Kidney epithelial cell (primary cell): ENCODE measurements around the gene HOXB6. TPM values are rescaled to one million over a fixed set of nuclear protein-coding genes. Genes with fewer than 3 reads are reported as not detected.

ENCODE experiments used
- DNase-seq: peaks from one replicate; pipeline ENCODE4 v3.0.0-alpha.2; 2010; ENCODE audit warnings: low read depth
- H3K27me3 ChIP-seq: 2 replicates; pipeline ENCODE4 v1.6.0; 2011; ENCODE audit warnings: low read length; ENCODE audit not compliant: control insufficient read depth, insufficient read depth
- H3K36me3 ChIP-seq: 2 replicates; pipeline ENCODE4 v1.5.1; 2011; ENCODE audit warnings: low read length; ENCODE audit not compliant: control insufficient read depth, insufficient read depth
- H3K4me3 ChIP-seq: 2 replicates; pipeline ENCODE4 v1.5.1; 2011; ENCODE audit warnings: low read depth, mild to moderate bottlenecking, control low read depth, low read length
- total RNA-seq: library from RNA; depleted of rRNA; stranded (reverse); fragments of >200 nt; gene quantifications from 2 replicates; pipeline ENCODE4 v1.2.3, GENCODE V29; 2015
- TF ChIP-seq, protein P1 (sequence below): IDR thresholded peaks from 2 replicates; pipeline ENCODE4 v1.5.1; 2011; ENCODE audit warnings: mild to moderate bottlenecking, moderate library complexity, low read length, control low read depth, inconsistent platforms; ENCODE audit not compliant: insufficient read depth, poor library complexity, severe bottlenecking

HOXB6 gene
- total RNA-seq, 1 donor from 2014 or later = 30.7 TPM

- DNase-seq = no peak
- Histone ChIP-seq H3K27me3 (no peaks in the 10 kb centered on the region), H3K4me3 (peak overlapping the region; percentile 9), H3K36me3 (peaks cover 7% of the 10 kb centered on the region)
- TF ChIP-seq, protein P1, sequence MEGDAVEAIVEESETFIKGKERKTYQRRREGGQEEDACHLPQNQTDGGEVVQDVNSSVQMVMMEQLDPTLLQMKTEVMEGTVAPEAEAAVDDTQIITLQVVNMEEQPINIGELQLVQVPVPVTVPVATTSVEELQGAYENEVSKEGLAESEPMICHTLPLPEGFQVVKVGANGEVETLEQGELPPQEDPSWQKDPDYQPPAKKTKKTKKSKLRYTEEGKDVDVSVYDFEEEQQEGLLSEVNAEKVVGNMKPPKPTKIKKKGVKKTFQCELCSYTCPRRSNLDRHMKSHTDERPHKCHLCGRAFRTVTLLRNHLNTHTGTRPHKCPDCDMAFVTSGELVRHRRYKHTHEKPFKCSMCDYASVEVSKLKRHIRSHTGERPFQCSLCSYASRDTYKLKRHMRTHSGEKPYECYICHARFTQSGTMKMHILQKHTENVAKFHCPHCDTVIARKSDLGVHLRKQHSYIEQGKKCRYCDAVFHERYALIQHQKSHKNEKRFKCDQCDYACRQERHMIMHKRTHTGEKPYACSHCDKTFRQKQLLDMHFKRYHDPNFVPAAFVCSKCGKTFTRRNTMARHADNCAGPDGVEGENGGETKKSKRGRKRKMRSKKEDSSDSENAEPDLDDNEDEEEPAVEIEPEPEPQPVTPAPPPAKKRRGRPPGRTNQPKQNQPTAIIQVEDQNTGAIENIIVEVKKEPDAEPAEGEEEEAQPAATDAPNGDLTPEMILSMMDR = no peak
Observed at GRCh38 chr17:48546137-48546923, 58.5 kb downstream of the HOXB6 start.

Other genes with a start within 250 kb of the HOXB6 start
- 3.6 and 5.6 TPM in 2 replicates for gene SKAP1, start 174.8 kb downstream of the HOXB6 start, total RNA-seq
- not detected in 2 replicates for gene HOXB1, start 74.0 kb downstream of the HOXB6 start, total RNA-seq
- gene HOXB2, start 59.9 kb downstream of the HOXB6 start, total RNA-seq = 15.2 and 24.6 TPM in 2 replicates
- 3.6 and 4.4 TPM in 2 replicates for gene HOXB4, start 26.6 kb downstream of the HOXB6 start, total RNA-seq
- gene HOXB3, start 14.7 kb downstream of the HOXB6 start, total RNA-seq = 24.0 and 31.1 TPM in 2 replicates
- 3.6 and 3.8 TPM in 2 replicates for gene HOXB5, start 11.2 kb downstream of the HOXB6 start, total RNA-seq
- 26.3 and 27.2 TPM in 2 replicates for gene HOXB7, start 6.0 kb upstream of the HOXB6 start, total RNA-seq
- 7.2 and 7.5 TPM in 2 replicates for gene HOXB8, start 10.3 kb upstream of the HOXB6 start, total RNA-seq
- gene HOXB9, start 21.4 kb upstream of the HOXB6 start, total RNA-seq = 70.1 and 77.0 TPM in 2 replicates
- gene PRAC1, start 117.5 kb upstream of the HOXB6 start, total RNA-seq = not detected in 2 replicates
- not detected in 2 replicates for gene PRAC2, start 118.2 kb upstream of the HOXB6 start, total RNA-seq
- not detected in 2 replicates for gene HOXB13, start 123.8 kb upstream of the HOXB6 start, total RNA-seq
- not detected in 2 replicates for gene TTLL6, start 212.2 kb upstream of the HOXB6 start, total RNA-seq
- gene CALCOCO2, start 226.0 kb upstream of the HOXB6 start, total RNA-seq = 33.3 and 45.1 TPM in 2 replicates